ENCODE measurements around the gene FMN2. TPM values are rescaled to one million over a fixed set of nuclear protein-coding genes. Genes with fewer than 3 reads are reported as not detected.

Gene FMN2
- total RNA-seq, 1 experiment from 2014 or later, result 0.59 TPM

- Histone ChIP-seq H2BK120ac (ENCODE audit: low read depth, low read length, poor library complexity, severe bottlenecking) (no peak overlapping the region), H3K4ac (ENCODE audit: low read depth, low read length) (no peak overlapping the region), H3K9me3 (ENCODE audit: control insufficient read depth, low read depth, low read length) (no peaks in the 10 kb centered on the region), H3K79me2 (ENCODE audit: insufficient read depth, low read length) (no peaks in the 10 kb centered on the region), H2BK20ac (ENCODE audit: low read depth, low read length, poor library complexity, severe bottlenecking) (no peak overlapping the region), H2BK5ac (ENCODE audit: insufficient read length, low read length) (no peak overlapping the region), H2BK12ac (ENCODE audit: insufficient read length, low read depth, low read length) (no peak overlapping the region), H3K4me1 (ENCODE audit: insufficient read depth, low read length) (no peaks in the 10 kb centered on the region), H3K4me2 (ENCODE audit: insufficient read depth, insufficient read length, low read length) (no peak overlapping the region), H3K27ac (ENCODE audit: insufficient read length, low read depth, low read length) (no peak overlapping the region), H4K8ac (replicated peaks; ENCODE audit: insufficient read length, low read depth, low read length) (no peak overlapping the region), H3K9ac (ENCODE audit: extremely low read depth, insufficient read length, low read length) (no peak overlapping the region), H3K18ac (ENCODE audit: insufficient read length, low read depth, low read length) (no peak overlapping the region), H2AFZ (ENCODE audit: low read length) (no peak overlapping the region), H2BK15ac (ENCODE audit: low read depth, low read length) (no peak overlapping the region), H3K23me2 (ENCODE audit: insufficient read length, low read depth, low read length, poor library complexity, severe bottlenecking) (no peaks in the 10 kb centered on the region), H3K27me3 (ENCODE audit: insufficient read depth, low read length) (no peaks in the 10 kb centered on the region), H4K5ac (ENCODE audit: insufficient read length, low read depth, low read length) (no peak overlapping the region), H3K23ac (ENCODE audit: insufficient read length, low read depth, low read length) (no peak overlapping the region), H4K20me1 (ENCODE audit: control insufficient read depth, insufficient read depth, insufficient read length) (no peaks in the 10 kb centered on the region), H3K79me1 (ENCODE audit: insufficient read depth, low read depth, low read length, poor library complexity, severe bottlenecking) (no peaks in the 10 kb centered on the region), H3K56ac (ENCODE audit: insufficient read length, low read depth, low read length) (no peak overlapping the region), H4K91ac (ENCODE audit: insufficient read length, low read depth, low read length) (no peak overlapping the region), H3K14ac (ENCODE audit: insufficient read depth, low read length) (no peak overlapping the region), H2AK5ac (ENCODE audit: insufficient read length, low read length) (no peak overlapping the region), H3T11ph (ENCODE audit: low read length) (no peak overlapping the region)
- no peak for DNase-seq
- Mint-ChIP-seq H3K4me1 (no peaks in the 10 kb centered on the region), H3K27ac (no peak overlapping the region), H3K36me3 (ENCODE audit: insufficient read depth in 1 of 3, low read depth in 3 of 3) (no peaks in the 10 kb centered on the region), H3K9me3 (no peaks in the 10 kb centered on the region), H3K4me3 (no peak overlapping the region), H3K27me3 (ENCODE audit: low read depth) (peaks cover 1% of the 10 kb centered on the region; the same call in 1 of the 2 replicates)
- no CpG with 5 or more reads among the region's 2 CpGs for WGBS (ENCODE audit: extremely low coverage, insufficient read length, low lambda C conversion rate)
- no peak for TF ChIP-seq CTCF (conservative IDR thresholded peaks at IDR 0.05)
Measured at GRCh38 chr1:240128366-240128765, 36.7 kb downstream of the FMN2 start.
